GM19463 (cell line): ENCODE data around the gene TRABD2B.

Experiments used
- ATAC-seq: cut with Tn5 transposase; IDR thresholded peaks from one replicate; pipeline ENCODE4 v1.9.1; 2021; ENCODE audit warnings: mild to moderate bottlenecking, moderate library complexity; ENCODE audit not compliant: unreplicated experiment

Gene TRABD2B

DNA sequence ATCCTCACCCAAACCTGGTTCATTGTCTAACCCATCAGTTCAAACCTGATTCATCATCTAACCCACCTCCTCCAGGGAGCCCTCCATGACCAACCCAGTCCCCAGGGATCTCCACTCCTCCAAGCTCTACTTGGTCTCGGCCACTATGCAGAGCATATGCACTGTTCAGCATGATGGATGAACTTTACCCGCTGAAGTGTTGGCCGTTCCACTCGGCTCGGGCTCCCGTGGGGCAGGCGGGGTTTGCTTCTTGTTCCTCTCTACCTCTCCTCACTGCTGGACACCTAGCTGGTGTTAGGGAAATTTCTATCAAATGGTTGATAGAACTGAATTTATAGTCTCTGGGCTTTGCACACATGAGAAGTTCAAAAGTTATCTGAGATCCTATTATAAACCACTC is 111.0 kb downstream of the TRABD2B start:
- ATAC-seq, result no peak

DNA sequence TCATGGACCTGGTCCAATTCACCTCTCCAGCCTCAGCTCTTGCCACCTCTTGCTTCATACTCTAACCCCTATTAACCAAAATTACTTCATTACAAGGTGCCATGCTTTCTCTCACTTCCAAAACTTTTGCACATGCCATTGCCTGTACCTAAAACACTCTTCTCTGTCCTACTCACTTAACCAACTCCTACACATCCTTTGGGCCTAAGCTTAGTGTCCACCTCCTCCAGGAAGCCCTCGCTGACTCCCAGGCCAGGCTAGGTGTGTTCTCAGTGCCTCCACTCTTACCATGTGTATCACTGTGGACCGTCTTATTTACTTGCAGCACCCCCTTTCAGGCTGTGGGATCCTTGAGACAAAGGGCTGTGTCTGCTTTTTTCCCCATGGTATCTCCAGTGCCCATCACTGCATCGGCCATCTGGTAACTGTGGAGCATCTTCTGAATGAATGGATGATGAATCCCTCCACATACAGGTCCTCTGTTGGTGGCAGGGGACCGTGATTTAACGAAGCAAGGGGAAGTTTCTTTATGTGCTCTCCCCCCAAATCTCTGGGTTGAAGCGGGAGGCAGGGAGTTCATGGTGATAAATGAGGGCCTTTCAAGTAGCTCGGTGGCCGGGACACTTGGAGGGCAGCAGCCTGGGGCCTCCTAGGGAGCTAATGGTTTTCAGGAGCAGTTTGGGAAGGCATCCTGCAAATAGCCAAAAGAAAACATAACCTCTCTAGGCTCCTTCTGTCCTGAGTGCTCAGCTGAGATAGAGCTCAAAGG is 111.9 kb downstream of the TRABD2B start:
- no peak for ATAC-seq

DNA sequence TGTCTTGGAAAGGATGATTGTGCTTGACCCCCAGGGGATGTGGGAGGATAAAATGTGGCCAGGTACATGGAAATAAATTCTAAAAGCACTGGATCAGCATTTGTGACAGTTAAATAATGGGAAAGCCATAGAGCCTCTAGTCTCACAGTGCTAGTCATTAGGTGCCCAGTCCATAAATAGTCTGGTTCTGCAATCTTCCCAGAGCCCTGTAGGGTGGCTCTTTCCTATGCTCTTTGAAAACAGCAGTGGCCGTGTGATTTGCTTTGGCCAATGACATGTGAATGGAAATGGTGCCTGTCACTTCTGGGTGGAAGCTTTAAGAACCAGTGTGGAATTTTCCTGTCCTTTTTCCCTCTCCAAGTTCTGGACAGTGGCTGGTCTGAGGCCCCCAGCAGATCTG is 113.2 kb downstream of the TRABD2B start:
- no peak for ATAC-seq

DNA sequence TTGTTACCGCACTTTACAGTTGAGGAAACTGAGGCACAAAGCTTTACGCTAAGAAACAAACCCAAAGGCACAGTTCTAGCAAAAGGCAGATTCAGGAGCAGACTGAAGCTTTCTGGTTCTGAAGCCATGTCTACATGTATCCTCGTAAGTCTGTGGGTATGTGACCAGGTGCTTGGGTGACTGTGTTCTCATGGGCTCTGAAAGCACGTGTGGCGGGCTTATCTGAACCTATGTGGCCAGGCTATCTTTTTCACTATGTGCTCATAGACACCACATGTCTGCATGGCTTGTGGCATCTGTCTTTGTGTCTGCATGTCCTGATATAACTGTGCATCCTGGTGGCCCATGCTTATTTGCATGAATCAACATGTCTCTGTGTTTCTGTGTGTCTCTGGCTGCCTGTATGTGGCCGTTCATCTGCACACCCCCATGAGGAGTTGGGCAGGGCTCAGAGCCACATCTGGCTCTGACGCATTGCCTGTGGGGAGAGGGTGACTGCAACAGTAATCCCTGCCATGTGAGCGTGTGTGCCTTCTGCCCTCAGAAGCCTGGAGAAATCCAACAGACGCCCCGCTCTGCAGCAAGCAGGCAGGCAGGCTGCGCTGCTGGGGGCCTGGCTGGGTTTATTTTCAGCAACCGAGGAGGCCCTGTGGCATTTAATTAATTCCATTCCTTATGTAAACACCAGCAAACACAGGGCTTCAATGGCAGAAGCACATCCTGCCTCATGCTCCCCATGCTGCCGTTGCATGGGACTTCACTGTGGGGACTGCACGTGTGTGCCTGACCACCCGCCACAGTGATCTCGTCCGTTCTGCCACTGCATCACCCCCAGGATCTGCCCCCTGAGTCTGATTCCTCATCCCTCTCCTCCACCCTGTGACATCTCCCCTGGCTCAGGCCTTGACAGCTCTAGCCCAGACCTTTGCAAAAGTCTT is 115.4 kb downstream of the TRABD2B start:
- ATAC-seq, result no peak

DNA sequence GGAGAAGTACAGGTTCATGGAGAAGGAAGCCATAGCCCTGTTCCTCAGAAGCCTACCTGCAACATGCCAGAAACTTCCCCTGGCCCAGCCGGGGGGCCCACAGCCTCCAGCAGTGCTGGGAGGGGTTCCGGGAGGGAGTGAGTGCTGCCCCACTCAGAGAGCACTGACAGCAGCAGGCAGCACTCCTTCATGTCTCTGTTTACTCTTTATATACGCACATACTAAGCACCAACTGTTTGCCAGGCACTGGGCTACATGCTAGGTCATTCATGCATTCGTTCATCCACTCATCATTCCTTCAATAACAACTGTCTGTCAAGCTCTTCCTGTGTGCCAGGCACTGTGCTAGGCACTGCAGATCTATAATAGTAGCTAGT is 120.6 kb downstream of the TRABD2B start:
- no peak for ATAC-seq

DNA sequence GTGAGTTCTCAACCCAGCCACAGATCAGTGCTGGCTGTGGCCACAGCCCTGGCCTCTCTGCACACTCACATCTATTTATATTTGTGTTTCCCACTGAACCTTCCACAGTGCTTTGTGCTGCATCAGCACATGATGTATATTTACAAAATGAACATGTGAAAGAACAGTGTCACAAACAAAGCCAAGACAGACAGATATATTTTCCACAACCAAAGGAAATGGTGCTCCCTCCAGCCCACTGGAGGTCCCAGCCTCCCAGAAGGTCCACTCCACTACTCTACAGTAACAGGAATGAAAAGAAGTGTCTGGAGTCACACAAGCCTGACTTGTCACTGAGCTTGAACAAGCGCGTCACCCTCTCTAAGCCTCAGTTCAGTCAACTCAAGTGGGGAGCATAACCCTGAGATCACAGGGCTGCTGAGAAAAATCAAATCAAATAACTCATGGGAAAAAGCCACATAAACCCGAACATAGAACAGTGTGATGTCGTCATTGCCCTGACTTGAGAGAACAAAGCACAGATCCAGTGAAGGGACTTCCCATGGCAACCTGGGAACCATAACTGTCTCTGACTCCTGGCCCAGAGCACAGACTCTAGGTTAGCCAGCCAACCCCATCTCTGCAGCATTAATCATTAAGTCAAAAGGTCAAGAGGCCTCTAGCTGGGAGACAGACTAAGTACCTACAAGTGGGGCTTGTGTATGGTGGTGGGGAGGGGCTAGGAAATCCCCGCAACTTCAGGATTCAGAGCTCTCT is 121.2 kb downstream of the TRABD2B start:
- no peak for ATAC-seq

DNA sequence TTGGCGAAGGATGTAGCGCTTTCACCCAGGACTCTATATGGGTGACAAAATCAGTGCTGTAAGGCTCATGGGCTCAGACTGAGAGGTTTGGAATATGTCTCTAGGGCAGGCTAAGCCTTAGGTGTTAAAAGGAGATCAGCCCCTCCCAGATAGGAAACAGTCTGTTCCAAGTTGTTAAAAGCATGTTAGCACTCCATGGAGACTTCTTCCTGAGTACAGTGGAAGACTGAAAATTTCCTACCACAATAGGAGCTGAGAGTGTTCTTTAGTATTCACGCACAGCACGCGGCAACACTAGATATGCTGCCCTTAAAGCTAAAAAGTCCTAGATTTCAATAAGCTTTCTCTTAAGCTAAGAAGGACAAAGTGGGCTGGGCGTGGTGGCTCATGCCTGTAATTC is 122.1 kb downstream of the TRABD2B start:
- no peak for ATAC-seq

DNA sequence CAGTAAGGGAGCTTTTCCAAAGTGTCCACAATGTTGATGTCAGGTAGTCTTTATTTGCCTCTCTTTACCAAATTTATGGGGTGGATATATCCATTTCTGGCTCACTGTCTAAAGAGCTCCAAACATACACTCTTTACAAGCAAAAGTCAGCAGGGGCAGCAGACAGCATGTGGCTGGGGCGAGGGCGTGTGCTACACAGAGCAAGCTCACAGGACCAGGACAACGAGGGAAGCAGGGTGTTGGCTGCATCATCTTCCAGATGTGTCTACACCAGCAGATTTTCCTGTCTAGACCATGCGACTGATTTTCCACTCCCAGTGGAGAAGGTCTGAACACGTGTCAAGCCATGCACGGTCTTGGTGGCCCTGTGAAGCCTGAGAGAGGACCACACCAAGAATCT is 123.8 kb downstream of the TRABD2B start:
- no peak for ATAC-seq

DNA sequence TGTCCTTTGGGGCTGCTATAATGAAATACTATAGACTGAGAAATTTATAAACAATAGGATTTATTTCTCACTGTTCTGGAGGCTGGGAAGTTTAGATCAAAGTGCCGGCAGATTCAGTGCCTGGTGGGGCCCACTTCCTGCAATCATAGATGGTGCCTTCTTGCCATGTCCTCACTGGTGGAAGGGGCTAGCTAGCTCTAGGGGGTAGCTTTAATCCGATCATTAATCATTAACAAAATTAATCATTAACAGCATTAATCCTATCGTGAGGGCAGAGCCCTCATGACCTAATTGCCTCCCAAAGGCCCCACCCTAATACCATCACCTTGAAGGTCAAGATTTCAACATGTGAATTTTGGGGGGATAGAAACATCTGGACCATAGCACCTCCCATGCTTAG is 124.3 kb downstream of the TRABD2B start:
- ATAC-seq, result no peak

DNA sequence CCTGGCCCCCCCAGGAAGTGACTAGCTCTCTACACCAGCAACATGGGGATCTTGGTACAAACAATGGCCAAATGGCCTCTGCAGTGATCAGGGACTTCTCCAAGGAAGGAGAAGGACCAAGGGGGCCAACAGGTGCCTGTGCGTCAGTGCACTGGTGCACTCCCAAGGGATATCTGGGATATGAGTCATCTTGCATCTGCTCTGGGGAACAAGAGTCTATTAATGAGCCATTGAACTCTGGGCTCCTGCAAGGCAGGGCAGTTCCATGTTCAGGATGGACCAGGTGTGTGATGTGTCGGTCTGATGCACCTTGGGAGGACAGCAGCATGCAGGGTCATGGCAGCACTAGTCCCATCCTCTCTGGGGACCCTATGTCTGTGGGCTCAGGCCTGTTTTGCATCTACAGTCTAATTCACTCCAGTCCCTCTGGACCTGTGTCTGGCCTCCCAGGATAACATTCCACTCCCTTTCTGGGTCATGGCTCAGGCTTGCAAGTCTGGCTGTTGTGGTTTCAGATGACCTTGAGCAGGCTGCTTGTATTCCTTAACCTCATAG is 125.3 kb downstream of the TRABD2B start:
- no peak for ATAC-seq

DNA sequence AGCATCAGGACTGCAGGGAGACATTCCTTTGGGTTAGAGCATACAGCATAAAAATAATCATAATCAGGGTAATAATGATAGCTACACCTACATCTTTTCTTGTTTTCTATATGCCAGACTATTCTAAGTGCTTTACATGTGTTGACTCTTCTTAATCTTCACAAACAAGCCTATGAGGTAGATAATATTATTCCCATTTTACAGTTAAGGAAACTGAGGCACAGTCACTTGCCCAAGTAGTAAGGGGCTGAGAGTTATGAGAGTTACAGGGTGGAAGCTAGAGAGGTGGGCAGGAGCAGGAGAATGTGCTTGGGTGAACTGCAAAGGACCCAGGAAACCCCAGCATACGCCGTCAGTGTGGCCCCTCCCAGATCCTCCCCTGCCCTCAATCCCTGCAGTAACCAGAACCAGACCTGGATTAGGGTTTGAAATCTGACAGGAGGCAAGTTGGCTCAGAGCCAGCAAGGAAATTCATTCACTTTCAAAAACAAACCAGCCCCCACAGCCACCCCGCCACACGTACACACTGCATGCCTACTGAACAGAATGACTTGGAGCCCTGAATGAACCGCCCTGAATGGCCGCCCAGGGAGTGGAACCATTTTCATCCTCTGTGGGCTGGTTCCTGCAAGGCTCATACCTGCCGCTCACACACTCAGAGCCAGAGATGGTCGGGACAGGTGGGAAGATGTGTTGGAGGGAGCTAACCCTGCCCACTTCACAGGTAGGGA is 126.1 kb downstream of the TRABD2B start:
- ATAC-seq, result no peak

DNA sequence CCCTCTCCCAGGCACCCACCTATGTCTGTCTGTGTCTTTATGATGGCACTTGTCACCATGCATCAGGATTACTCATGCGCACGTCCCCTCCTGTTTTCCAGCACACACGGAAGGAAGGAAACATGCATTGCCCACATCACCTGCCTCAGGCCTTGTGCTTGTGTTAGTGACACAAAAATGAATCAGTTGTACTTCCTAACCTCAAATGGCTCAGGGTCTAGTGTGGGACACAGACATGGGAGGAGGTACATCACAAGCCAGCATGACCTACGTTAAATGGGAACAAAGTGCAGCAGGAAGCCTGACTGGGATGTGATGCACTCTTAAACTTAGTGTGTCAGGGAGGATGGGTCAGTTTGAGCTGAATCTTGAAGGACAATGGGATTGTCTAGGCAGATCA is 126.7 kb downstream of the TRABD2B start:
- no peak for ATAC-seq

DNA sequence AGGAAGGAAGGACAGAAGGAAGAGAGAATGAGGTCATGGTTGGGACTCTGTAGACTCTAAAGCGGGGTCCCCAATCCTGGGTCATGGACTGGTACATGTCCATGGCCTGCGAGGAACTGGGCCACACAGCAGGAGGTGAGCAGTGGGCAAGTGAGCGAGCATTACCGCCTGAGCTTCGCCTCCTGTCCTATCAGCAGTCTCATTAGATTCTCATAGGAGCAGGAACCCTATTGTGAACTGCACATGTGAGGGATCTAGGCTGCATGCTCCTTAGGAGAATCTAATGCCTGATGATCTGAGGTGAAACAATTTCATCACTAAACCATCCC is 128.9 kb downstream of the TRABD2B start:
- ATAC-seq, result no peak

DNA sequence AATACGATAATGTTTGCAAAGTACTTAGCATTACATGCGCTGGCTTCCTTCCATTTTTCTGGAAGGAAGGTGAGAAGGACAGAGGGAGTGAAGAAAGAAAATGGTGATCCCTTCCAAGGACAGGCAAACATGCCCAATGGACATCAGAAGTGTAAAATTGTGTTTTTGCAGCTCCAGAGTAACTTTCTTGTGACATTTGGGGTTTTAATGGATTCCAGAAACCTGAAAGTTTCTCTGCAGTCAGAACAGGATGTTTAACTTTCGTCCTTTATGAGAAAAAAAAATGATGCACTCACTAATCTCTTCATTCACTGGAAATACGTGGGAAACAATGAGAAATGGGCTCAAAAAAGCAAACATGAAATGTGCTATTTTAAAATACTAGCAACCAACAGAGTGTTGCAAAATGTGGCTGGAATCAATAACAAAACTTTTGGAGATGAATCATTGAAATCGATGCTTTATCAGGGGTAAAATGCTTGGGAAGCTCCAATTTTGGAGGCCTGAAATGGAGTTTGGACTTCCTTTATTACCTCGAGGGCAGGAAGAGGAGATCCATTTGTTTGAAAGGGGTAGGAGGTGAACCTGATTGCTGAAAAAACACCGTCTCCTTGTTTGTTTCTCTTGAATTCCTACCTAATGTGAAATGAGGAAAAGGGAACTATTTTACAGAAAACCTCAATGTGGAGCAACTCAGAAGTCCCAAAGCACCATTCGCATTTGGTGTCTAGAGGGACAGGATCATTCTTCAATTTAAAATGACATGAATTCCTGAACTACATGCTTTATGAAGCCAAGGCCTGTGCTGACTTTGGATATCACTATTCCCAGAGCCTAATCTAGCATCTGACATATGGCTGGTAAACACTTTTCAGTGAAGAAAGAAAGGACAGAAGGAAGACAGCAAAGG is 129.5 kb downstream of the TRABD2B start:
- no peak for ATAC-seq

DNA sequence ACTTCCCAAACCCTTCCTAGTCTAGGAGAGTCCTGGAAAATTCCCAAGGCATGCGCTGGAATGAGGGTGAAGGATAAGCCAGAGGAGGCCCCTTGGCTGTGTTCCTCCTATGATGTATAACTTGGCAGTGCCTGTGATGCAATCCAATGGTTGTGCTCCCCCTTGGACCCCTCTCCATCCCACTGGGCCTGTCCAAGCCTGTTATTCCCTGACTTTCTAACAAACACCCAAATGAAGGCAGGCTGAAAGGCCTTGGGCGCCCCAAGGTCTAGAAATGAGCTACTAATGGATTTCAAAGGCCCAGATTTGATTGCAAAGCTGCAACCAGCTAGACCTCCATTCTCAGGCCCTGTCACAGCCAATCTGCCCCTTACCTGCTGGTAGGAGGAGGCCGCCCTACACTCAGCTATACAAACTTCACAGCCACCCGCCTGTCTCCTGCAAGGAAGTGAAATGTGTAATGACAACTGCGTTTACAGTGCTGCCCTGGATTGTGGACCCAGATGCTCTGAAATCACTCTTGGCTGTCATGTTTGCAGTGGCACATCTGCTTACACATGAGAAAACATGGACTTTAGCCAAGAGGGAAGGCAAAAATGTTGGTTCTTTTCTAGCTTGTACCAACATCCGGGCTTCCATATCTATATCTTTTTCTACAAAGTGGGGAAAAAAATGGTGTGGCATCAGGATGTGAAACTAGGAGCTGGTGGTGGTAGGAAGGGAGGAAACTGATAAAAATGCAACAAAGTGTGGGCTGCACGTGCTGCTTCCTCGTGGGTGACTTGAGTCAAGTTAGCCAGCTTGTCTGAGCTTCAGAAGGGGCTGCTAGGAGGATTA is 130.4 kb downstream of the TRABD2B start:
- no peak for ATAC-seq

DNA sequence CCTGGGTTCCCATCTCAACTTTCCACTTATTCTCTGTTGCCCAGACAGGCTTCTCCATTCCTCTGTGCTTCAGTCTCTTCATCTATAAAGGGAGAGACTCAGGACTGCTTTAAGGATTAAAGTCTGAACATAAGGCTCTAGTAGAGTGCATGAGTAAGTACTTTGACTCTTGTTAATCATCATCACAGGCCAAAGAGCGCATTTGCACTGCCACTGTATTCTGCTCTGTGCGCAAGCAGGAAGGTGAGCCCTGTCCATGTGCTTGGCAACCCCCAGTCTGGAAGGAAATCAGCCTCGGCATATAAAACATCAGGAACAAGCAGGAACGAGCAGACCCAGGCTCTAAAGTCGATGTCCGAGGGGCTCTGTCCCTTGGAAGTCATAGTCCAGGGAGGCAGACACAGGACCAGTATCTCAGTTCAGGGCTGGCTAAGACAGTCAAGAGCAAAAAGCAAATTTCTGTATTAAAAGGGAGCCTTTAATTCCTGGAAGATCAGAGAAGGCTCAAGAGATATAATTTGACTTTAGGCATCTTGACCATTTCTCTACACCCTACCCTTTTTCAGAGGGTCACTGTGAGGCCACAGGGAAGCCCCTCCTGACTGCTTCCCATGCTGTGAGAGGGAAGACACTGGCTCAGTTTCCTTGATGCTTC is 131.2 kb downstream of the TRABD2B start:
- ATAC-seq, result no peak

DNA sequence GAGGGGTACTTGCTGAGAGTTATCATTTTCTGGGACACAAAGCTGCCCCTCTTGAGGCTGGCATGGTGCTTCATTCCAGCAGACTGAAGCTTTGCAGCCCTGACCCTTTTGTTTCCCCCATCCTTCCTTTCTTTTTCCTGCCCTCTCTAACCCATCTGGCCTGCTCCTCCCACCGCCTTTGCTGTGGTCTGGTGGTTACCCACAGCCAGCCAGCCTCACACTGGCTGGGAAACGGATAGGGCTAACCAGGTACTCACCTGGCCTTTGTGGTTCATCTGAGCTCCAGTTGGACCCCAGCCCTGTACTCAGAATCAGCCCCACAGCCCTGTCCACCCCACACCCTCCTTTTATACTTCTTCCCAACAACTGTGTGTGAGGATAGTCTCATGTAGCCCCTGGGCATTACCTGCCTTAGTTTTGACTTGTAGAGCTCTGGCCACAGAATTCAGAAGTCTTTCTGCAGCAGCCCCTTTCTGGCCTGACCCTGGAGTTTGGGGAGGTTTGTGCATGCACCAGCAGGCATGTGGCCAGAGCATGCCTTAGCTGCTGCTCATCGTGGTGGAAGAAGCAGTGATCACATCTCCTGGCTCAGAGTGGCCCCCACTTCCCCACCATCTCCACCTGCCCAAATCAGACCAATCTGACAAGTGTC is 138.0 kb downstream of the TRABD2B start:
- ATAC-seq, result no peak

DNA sequence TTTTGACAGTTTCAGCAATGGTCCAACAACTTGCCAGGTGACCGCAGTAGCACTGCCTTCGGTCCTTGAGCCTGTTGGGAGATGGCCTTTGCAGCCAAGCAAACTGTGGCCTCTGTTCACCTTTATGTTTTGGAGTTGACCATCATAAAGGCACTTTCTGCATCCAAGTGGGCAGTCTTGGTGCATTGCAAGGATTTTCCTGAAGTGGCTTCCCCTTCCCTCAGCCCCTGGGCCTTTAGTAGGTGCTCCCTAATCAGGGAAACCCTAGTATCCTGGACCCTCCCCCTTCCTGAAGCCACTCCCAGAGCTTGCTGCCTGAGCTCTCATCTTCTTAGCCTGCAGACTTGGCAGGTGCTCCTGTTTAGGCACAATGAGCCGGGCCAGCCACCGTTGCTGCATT is 140.2 kb downstream of the TRABD2B start:
- ATAC-seq, result no peak
